Mononuclear cell (primary cell): ENCODE data around the gene ASIC3. TPM values are rescaled to one million over a fixed set of nuclear protein-coding genes. Genes with fewer than 3 reads are reported as not detected.
"Not testable (repeated sequence)": the region's sequence is repeated elsewhere in the genome, so short reads cannot be mapped to it uniquely, and the experiment has no call there.

Experiments
- H3K27me3 ChIP-seq: 2 replicates; pipeline ENCODE4 v1.6.0; 2011; ENCODE audit warnings: low read length, control low read depth; ENCODE audit not compliant: insufficient read depth
- H3K4me1 ChIP-seq: 2 replicates; pipeline ENCODE4 v1.5.1; 2011; ENCODE audit warnings: mild to moderate bottlenecking, low read length, control low read depth; ENCODE audit not compliant: insufficient read depth
- H3K4me3 ChIP-seq: 2 replicates; pipeline ENCODE4 v1.5.1; 2011; ENCODE audit warnings: mild to moderate bottlenecking, low read length, moderate library complexity
- H3K9me3 ChIP-seq: 2 replicates; pipeline ENCODE4 v1.5.1; 2011; ENCODE audit warnings: low read depth, mild to moderate bottlenecking, control low read depth, low read length
- total RNA-seq: library from RNA; depleted of rRNA; stranded (reverse); fragments of >200 nt; gene quantifications from one replicate; pipeline ENCODE4 v1.2.3, GENCODE V29; 2012

The ASIC3 gene
- total RNA-seq, 1 donor = 0.84 TPM

GRCh38 chr7:151035026-151035717, 13.2 kb upstream of the ASIC3 start:
- no peaks in the 10 kb centered on the region for H3K9me3 ChIP-seq
- H3K4me3 ChIP-seq = no peak overlapping the region
- no peaks in the 10 kb centered on the region for H3K27me3 ChIP-seq
- H3K4me1 ChIP-seq = peaks cover 9% of the 10 kb centered on the region

DNA sequence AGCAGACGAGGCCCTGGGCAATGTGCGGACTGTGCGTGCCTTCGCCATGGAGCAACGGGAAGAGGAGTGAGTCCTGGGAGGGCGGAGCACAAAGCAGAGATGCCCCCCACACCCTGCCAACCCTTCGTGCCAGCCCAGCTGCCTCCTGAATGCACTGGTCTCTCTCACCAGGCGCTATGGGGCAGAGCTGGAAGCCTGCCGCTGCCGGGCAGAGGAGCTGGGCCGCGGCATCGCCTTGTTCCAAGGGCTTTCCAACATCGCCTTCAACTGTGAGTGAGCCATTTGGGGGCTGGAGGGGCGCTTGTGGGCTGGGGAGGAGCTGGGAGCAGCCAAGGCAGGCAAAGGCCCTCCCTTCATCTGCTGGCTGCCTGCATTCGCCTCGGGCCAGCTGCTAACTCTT, 12.4 kb upstream of the ASIC3 start:
- Histone ChIP-seq H3K27me3 (no peaks in the 10 kb centered on the region), H3K4me1 (peaks cover 9% of the 10 kb centered on the region), H3K4me3 (no peak overlapping the region), H3K9me3 (no peaks in the 10 kb centered on the region)

DNA sequence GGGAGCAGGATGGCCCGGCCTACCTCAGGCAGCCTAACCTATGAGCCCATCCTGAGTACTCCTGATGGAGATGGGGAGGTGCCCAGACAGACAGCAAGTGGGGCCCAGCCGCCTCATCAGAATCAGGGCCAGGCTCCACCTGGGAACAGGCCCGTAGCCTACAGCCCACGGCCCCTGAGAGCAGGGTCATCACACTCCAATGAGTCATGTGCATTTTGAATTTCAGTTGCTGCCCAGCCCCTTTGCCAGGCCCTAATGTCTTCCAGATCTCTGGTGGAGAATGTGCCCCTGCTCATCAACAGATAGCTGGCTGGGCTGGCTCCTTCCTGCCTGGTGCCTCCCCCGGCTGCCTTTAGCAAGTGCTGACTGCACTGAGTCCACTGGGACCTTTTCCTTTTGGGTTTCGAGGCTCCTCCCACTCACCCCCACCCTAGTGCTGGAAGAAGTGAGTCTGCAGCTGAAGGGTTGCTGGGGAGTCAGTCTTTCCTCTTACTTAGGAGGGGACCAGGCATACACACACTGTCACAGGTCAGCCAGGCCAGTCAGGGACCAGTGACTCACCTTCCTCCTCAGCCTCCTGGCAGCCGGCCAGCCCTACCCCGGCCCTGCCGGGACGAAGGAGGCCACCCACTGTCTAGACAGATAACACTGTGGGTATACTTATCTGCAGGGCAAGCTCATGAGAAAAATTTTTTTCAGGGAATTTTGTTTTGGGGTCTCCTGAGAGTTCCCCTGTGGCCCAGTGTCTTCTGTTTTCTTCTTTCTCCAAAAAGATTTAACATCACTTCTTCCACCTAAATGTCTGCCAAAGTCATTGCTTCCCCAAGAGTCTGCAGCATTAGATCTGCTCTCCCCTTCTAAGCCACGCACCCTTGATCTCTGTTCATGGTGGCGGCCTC, 9.1 kb upstream of the ASIC3 start:
- Histone ChIP-seq H3K9me3 (no peaks in the 10 kb centered on the region), H3K27me3 (no peaks in the 10 kb centered on the region), H3K4me3 (no peak overlapping the region), H3K4me1 (peaks cover 9% of the 10 kb centered on the region)

DNA sequence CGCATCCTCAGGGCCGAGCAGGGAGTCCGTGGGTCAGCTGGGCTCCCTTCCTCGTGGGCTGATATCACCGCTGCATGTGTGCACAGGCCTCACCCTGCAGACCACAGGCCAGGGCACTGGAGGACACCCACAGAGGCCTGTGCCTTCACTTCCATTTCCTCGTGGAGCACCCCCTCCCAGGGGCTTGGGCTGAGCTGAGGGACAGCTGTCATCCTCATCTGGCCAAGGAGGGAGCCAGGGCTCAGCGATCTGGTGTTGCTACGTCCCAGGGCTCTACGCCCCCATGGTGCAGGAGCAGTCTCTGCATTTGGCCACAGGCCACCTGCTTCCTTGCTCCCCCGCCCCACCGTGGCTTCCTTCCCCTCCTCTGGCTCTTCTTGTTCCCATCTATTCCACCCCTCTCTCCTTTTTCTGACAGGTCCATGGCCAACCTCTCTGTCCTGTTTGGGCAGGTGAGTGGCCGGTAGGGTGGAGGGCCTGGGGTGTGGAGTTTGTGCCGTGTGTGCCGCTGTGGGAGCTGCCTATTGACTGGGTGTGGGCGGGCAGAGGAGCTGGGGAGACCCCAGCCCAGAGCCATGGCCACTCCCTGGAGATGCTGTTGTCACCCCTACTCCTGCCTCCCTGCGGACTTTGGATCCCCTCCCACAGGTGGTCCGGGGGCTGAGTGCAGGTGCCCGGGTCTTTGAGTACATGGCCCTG, 8.3 kb upstream of the ASIC3 start:
- Histone ChIP-seq H3K27me3 (no peaks in the 10 kb centered on the region), H3K4me3 (no peak overlapping the region), H3K9me3 (no peaks in the 10 kb centered on the region), H3K4me1 (peaks cover 9% of the 10 kb centered on the region)

DNA sequence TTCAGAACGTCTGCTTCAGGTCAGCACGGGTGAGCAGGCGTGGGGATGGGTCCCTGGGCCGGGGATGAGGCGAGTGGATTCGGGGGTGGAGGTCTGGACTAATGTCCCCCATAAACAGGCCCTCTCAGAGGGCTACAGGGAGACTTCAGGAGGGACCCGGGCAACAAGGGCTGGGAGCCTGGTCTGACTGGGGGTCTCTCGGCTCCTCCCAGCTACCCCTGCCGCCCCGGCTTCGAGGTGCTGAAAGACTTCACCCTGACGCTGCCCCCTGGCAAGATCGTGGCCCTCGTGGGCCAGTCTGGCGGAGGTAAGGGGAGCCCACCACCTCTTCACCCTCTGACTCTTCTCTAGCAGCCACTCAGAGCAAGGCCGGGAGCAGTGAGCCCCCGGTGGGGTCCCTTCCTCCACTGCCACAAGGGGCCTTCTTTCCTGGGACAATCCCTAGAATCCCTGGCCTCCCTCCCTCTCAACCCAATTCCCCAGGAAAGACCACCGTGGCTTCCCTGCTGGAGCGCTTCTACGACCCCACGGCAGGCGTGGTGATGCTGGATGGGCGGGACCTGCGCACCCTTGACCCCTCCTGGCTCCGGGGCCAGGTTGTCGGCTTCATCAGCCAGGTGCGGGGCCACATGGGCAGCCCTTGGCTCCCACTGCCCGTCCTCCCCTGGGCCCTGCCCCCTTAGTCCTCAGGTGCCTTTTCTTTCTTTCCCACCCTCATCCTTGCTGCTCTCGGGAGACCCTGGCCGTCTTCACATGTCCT, 7.5 kb upstream of the ASIC3 start:
- Histone ChIP-seq H3K4me1 (peaks cover 9% of the 10 kb centered on the region), H3K4me3 (no peak overlapping the region), H3K27me3 (no peaks in the 10 kb centered on the region), H3K9me3 (no peaks in the 10 kb centered on the region)

GRCh38 chr7:151043449-151043848, 4.9 kb upstream of the ASIC3 start:
- H3K4me1 ChIP-seq, H3K9me3 ChIP-seq, H3K27me3 ChIP-seq, H3K4me3 ChIP-seq: not testable (repeated sequence)

- H3K4me1 ChIP-seq = peaks cover 6% of the 10 kb centered on the region
- no peaks in the 10 kb centered on the region for H3K9me3 ChIP-seq
Observed at GRCh38 chr7:151043959-151044358, 4.4 kb upstream of the ASIC3 start.

GRCh38 chr7:151045262-151045661, 3.1 kb upstream of the ASIC3 start:
- H3K4me3 ChIP-seq = no peak overlapping the region
- no peaks in the 10 kb centered on the region for H3K27me3 ChIP-seq
- no peaks in the 10 kb centered on the region for H3K9me3 ChIP-seq
- no peaks in the 10 kb centered on the region for H3K4me1 ChIP-seq

More at GRCh38 chr7:151043959-151044358, 4.4 kb upstream of the ASIC3 start:
- Histone ChIP-seq H3K27me3 (no peaks in the 10 kb centered on the region), H3K4me3 (no peak overlapping the region)

DNA sequence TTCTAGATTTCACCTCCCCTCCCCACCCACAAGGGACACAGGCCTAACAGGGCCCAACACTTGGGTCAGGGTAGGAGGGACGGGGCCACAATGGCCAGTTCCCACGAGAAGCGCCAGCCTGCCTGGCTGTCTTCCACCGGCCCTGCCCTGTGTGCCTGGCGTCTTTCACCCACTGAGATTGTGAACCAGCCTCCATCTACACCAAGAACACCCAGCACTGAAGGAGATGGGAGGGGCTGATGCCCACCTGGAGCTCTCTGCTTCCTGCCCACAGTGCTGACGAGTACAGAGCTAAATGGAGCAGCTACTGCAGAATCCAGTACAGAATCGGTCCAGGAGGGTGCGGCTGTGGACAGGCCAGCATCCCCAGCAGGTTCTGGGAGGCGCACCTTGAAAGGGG, 2.4 kb upstream of the ASIC3 start:
- H3K9me3 ChIP-seq = no peaks in the 10 kb centered on the region
- H3K4me1 ChIP-seq = peaks cover 2% of the 10 kb centered on the region
- H3K4me3 ChIP-seq = no peak overlapping the region
- no peaks in the 10 kb centered on the region for H3K27me3 ChIP-seq

DNA sequence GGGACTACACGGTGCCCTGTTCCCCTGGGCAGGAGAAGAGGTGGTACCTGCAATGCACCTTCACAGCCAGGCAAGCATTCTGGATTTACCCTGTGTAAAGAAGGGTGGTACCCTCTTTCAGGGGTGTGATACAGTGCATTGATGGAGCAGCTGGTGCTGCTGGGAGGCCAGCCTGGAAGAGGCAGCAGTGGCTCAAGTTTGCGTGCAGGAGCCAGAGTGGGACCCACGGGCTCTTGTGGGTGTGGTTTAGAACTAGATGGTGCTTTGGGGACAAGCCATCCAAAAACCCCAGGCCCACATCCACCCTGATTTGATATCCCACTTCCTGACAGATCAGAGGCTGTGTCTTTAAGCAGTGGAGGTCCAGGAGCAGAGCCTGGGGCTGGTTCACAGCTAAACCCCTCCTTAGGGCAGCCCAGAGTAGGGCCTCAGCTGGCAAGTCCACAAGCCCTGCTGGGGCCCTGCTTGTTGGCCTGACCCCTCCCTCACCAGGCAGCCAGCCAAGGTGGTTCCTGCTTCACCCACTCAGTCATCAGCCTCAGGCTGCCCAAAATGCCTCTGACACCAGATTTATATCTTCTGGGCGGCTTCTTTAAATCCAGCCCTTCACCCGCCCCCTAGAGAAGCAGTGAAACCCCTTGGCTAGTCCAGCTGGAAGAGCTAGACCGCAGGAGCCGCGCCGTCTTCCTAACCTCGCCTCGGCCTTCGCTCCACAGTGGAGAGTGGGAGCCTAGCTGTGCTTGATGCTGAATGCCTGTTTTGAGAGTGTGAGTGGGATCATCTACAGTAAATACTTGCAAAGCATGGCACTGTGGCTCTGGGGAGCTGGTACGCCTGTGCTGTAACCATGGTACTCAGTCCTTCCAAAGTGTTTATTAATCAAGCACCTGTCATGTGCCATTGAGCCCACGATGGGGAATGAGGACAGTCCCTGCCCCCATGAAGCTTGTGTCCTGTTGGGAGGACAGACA, 1.4 kb upstream of the ASIC3 start:
- H3K9me3 ChIP-seq = no peaks in the 10 kb centered on the region
- H3K4me1 ChIP-seq = peaks cover 5% of the 10 kb centered on the region
- no peak overlapping the region for H3K4me3 ChIP-seq
- no peaks in the 10 kb centered on the region for H3K27me3 ChIP-seq

DNA sequence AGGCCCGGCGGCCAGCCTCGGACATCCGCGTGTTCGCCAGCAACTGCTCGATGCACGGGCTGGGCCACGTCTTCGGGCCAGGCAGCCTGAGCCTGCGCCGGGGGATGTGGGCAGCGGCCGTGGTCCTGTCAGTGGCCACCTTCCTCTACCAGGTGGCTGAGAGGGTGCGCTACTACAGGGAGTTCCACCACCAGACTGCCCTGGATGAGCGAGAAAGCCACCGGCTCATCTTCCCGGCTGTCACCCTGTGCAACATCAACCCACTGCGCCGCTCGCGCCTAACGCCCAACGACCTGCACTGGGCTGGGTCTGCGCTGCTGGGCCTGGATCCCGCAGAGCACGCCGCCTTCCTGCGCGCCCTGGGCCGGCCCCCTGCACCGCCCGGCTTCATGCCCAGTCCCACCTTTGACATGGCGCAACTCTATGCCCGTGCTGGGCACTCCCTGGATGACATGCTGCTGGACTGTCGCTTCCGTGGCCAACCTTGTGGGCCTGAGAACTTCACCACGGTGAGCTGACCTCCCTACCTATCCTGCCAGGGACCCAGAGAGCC, 656 bp downstream of the ASIC3 start:
- Histone ChIP-seq H3K4me3 (no peak overlapping the region), H3K27me3 (no peaks in the 10 kb centered on the region), H3K9me3 (no peaks in the 10 kb centered on the region), H3K4me1 (peaks cover 13% of the 10 kb centered on the region)

GRCh38 chr7:151051108-151051507, 2.8 kb downstream of the ASIC3 start:
- Histone ChIP-seq H3K9me3 (no peaks in the 10 kb centered on the region), H3K27me3 (no peaks in the 10 kb centered on the region), H3K4me3 (no peak overlapping the region), H3K4me1 (peaks cover 13% of the 10 kb centered on the region)

- Histone ChIP-seq H3K4me3 (no peak overlapping the region), H3K4me1 (peaks cover 23% of the 10 kb centered on the region), H3K9me3 (no peaks in the 10 kb centered on the region), H3K27me3 (no peaks in the 10 kb centered on the region)
Observed at GRCh38 chr7:151053096-151053495, 4.8 kb downstream of the ASIC3 start.
